ENCODE measurements around the gene NDFIP1. TPM values are rescaled to one million over a fixed set of nuclear protein-coding genes. Genes with fewer than 3 reads are reported as not detected.

NDFIP1 gene
- total RNA-seq, 1 donor from 2014 or later: 57.0 TPM

- TF ChIP-seq, protein P1, sequence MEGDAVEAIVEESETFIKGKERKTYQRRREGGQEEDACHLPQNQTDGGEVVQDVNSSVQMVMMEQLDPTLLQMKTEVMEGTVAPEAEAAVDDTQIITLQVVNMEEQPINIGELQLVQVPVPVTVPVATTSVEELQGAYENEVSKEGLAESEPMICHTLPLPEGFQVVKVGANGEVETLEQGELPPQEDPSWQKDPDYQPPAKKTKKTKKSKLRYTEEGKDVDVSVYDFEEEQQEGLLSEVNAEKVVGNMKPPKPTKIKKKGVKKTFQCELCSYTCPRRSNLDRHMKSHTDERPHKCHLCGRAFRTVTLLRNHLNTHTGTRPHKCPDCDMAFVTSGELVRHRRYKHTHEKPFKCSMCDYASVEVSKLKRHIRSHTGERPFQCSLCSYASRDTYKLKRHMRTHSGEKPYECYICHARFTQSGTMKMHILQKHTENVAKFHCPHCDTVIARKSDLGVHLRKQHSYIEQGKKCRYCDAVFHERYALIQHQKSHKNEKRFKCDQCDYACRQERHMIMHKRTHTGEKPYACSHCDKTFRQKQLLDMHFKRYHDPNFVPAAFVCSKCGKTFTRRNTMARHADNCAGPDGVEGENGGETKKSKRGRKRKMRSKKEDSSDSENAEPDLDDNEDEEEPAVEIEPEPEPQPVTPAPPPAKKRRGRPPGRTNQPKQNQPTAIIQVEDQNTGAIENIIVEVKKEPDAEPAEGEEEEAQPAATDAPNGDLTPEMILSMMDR (conservative IDR thresholded peaks at IDR 0.05; ENCODE audit: low read depth, low read length): no peak
- H3K4me3 ChIP-seq (ENCODE audit: low read depth, low read length): no peak overlapping the region
- no peak for DNase-seq (ENCODE audit: low read depth)
Observed at GRCh38 chr5:142128675-142129208, 20.2 kb downstream of the NDFIP1 start.

GRCh38 chr5:142129446-142130066 lies 21.0 kb downstream of the NDFIP1 start:
- DNase-seq (ENCODE audit: low read depth): no peak
- H3K4me3 ChIP-seq (ENCODE audit: low read depth, low read length): no peak overlapping the region
- TF ChIP-seq, protein P1 (conservative IDR thresholded peaks at IDR 0.05; ENCODE audit: low read depth, low read length): no peak

- no peak overlapping the region for H3K4me3 ChIP-seq (ENCODE audit: low read depth, low read length)
- TF ChIP-seq, protein P1 (conservative IDR thresholded peaks at IDR 0.05; ENCODE audit: low read depth, low read length): no peak
- DNase-seq (ENCODE audit: low read depth): no peak
Observed at GRCh38 chr5:142131394-142131793, 22.8 kb downstream of the NDFIP1 start.

DNA sequence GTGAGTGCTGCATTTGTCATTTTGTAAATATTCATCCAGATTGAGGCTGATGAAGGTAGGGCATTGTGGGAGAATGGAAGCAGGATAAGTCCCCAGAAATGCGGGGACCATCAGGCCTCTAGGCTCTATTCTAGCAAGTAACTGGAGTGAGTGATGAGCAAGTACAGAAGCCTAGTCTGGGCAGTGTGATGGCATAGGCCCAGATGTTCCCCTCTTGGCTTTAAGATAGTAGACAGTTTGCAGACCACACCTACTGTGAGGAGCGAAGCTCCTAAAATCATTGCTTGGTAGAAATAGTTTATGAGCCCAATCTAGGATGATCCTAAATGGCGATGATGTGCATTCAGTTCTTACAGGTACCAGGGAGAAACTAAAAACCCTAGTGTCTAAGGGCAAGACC lies 24.3 kb downstream of the NDFIP1 start:
- DNase-seq (ENCODE audit: low read depth): no peak
- H3K4me3 ChIP-seq (ENCODE audit: low read depth, low read length): no peak overlapping the region
- TF ChIP-seq, protein P1 (conservative IDR thresholded peaks at IDR 0.05; ENCODE audit: low read depth, low read length): no peak

DNA sequence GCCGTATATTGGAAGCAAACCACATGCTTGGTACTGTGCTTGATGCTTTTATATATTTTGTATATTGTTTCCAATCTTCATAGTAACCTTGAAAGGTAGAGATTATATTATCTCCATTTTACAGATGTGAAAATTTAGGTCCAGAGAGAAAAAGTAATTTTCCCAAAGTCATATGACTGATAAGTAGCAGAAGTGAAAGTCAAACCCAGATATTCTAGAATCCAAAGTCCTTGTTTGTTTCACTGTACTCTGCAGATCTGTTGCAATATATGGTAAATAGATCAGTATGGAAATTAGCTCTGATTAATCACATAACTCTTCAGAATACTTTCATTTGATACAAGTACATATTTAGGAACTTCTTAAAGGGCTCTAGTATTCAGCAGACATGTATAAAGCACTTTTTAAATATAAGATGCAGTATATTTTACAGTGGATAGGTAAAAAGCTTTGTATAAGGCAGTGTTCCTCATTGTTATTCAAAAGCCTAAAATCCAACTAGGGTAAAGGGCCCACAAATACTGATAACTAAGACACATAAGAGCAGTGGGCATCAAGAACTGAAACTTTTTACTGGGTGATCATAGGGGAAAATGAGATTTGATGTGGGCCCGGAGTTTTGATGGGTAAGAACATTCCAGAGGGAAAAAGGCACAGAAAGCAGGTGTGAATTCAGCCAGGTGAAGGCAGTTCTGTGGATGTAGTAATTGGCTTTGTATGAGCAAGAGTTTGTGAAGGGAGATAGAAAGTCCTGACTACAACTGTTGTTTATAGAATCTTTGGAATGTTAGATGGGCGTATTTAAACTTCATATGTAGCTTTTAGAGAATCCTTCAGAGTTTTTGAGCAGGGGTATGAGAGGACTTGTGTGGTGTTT lies 25.0 kb downstream of the NDFIP1 start:
- TF ChIP-seq, protein P1 (conservative IDR thresholded peaks at IDR 0.05; ENCODE audit: low read depth, low read length): no peak
- no peak overlapping the region for H3K4me3 ChIP-seq (ENCODE audit: low read depth, low read length)
- no peak for DNase-seq (ENCODE audit: low read depth)

DNA sequence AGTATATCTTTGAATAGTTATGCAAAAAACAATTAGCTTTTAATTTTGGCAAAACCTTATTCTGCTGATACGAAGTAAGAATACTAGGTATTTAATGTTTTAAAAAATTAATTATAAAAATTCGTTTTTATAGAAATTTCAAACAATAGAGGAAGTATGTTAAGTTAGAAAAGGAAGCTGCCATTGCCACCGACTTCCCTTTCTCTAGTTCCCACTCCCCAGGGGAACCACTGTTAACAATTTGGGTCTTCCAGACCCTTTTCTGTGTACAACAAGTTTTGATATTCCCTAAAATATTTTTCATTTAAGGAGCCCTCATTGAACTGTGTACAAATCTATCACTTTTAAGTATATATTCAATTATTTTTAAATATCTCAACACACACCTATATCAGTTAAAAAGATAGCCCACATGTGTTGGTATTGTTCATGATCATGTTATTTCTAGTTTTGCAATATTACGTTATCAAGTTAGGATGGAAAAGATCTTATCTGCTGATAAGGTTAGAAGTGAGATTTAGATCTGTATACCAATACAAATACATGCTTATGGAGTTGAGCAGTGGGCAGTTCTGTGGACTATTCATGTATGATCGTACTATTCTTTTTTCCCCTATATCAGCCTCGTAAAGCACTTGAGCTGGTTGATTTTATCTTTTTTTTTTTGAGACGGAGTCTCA lies 25.9 kb downstream of the NDFIP1 start:
- no peak overlapping the region for H3K4me3 ChIP-seq (ENCODE audit: low read depth, low read length)
- no peak for DNase-seq (ENCODE audit: low read depth)
- TF ChIP-seq, protein P1 (conservative IDR thresholded peaks at IDR 0.05; ENCODE audit: low read depth, low read length): no peak
